Uterus (tissue), 4 donors: Measurements from ENCODE around the gene TAF6. TPM values are rescaled to one million over a fixed set of nuclear protein-coding genes. Genes with fewer than 3 reads are reported as not detected.

ENCODE experiments used
- DNase-seq, 2 donors: peaks; one replicate each; pipeline ENCODE4 v3.0.0-alpha.2; 2019 to 2020
- H3K27ac ChIP-seq, 2 donors: fragments of 200-600 bp; sonication (generic); 1 replicate in 1 of 2; 2 replicates in 1 of 2; pipeline ENCODE4 v1.5.1; 2016 to 2018
- H3K27me3 ChIP-seq, 2 donors: fragments of 200-600 bp; sonication (generic); one replicate each; pipeline ENCODE4 v1.5.1; 2018 to 2019; ENCODE audit warnings: control low read depth in 1 of 2
- H3K36me3 ChIP-seq, 2 donors: fragments of 200-600 bp; sonication (generic); one replicate each; pipeline ENCODE4 v1.5.1; 2019; ENCODE audit warnings: control low read depth in 1 of 2
- H3K4me1 ChIP-seq, 2 donors: fragments of 200-600 bp; sonication (generic); one replicate each; pipeline ENCODE4 v1.5.1; 2018 to 2019; ENCODE audit warnings: control low read depth in 1 of 2
- H3K4me3 ChIP-seq, 2 donors: fragments of 200-600 bp; sonication (generic); 1 replicate in 1 of 2; 2 replicates in 1 of 2; pipeline ENCODE4 v1.5.1; 2018 to 2019; ENCODE audit warnings: mild to moderate bottlenecking in 1 of 2
- H3K9me3 ChIP-seq, 2 donors: fragments of 200-600 bp; sonication (generic); one replicate each; pipeline ENCODE4 v1.5.1; 2019; ENCODE audit warnings: control low read depth in 1 of 2
- CTCF ChIP-seq, 4 experiments: fragments of 200-600 bp in 2 of 4; fragments of 450-650 bp in 2 of 4; sonication (generic) in 2 of 4; IDR thresholded peaks; one replicate each; pipeline ENCODE4 v1.5.1; 2016 to 2019; ENCODE audit warnings: antibody characterized with exemption in 4 of 4, mild to moderate bottlenecking in 2 of 4, moderate library complexity in 1 of 4
- POLR2A ChIP-seq, 2 donors: fragments of 450-650 bp; IDR thresholded peaks; one replicate each; pipeline ENCODE4 v1.6.1; 2016; ENCODE audit warnings: antibody characterized with exemption in 2 of 2, mild to moderate bottlenecking in 1 of 2, moderate library complexity in 1 of 2
- intact Hi-C: fragments of 100-400 bp; cut with DNase I; formaldehyde crosslinking; loops from one replicate; pipeline ENCODE4 v1.15.1; 2023; ENCODE audit warnings: low total_unique reads
- total RNA-seq, 4 donors: library from RNA; depleted of rRNA in 3 of 4; stranded (reverse); fragments of >200 nt in 3 of 4; gene quantifications; one replicate each; pipeline versions ENCODE4 v1.1.0 to v1.2.4, GENCODE V29; 2014 to 2023
- donor health status: DM: yes; HTN: yes; CAD: no.

Gene TAF6
- total RNA-seq: 10 to 100 TPM; 23.5 to 68.9 (median 67.7) TPM

- Histone ChIP-seq H3K4me1 (peaks cover 4 to 6% of the 10 kb centered on the region in 2 donors), H3K9me3 (no peaks in the 10 kb centered on the region), H3K27me3 (no peaks in the 10 kb centered on the region), H3K36me3 (no peaks in the 10 kb centered on the region), H3K4me3 (peak within 1 kb of the TSS; percentile 74 to 83), H3K27ac (peak within 1 kb of the TSS; percentile 84 to 94)
- TF ChIP-seq POLR2A (IDR thresholded peaks at IDR 0.05) (peak in 1 of 2 donors; percentile 57), CTCF (IDR thresholded peaks at IDR 0.05) (peak in 2 of 4 experiments; percentile 17 to 20)
- peak; percentile 96 to 97 for DNase-seq
- intact Hi-C loops: no loop called here
Observed at GRCh38 chr7:100119072-100119969, at the start of gene TAF6, which contains the start of gene CNPY4. TAF6 (minus strand) TSS chr7:100119358; CDS start chr7:100114209, 5,149 bp downstream. CNPY4 (plus strand) TSS chr7:100119634; CDS start chr7:100119745, 111 bp downstream.

GRCh38 chr7:100167912-100168323 lies 48.8 kb upstream of the TAF6 start:
- TF ChIP-seq POLR2A (IDR thresholded peaks at IDR 0.05): no peak
- no peak for TF ChIP-seq CTCF (IDR thresholded peaks at IDR 0.05)

GRCh38 chr7:100166970-100167911 lies 48.1 kb upstream of the TAF6 start:
- TF ChIP-seq POLR2A (IDR thresholded peaks at IDR 0.05) (no peak), CTCF (IDR thresholded peaks at IDR 0.05) (no peak)
- Histone ChIP-seq H3K27ac (peak overlapping the region; percentile 70 to 88), H3K36me3 (no peaks in the 10 kb centered on the region), H3K27me3 (no peaks in the 10 kb centered on the region), H3K4me3 (peak overlapping the region; percentile 45 to 46), H3K9me3 (no peaks in the 10 kb centered on the region), H3K4me1 (peaks cover 0 to 5% of the 10 kb centered on the region in 2 donors)
- intact Hi-C loops: no loop called here
- DNase-seq: no peak

More at GRCh38 chr7:100167912-100168323, 48.8 kb upstream of the TAF6 start:
- H3K4me3 ChIP-seq: peak overlapping the region; percentile 45 to 46
- H3K27me3 ChIP-seq: no peaks in the 10 kb centered on the region
- intact Hi-C loops: no loop called here
- DNase-seq: no peak
- no peaks in the 10 kb centered on the region for H3K36me3 ChIP-seq
- peaks cover 0 to 5% of the 10 kb centered on the region in 2 donors for H3K4me1 ChIP-seq
- no peaks in the 10 kb centered on the region for H3K9me3 ChIP-seq
- peak overlapping the region; percentile 70 to 88 for H3K27ac ChIP-seq

- TF ChIP-seq CTCF (IDR thresholded peaks at IDR 0.05): no peak
- no peaks in the 10 kb centered on the region for H3K27me3 ChIP-seq
- DNase-seq: no peak
- no peak overlapping the region for H3K4me3 ChIP-seq
- H3K36me3 ChIP-seq: no peaks in the 10 kb centered on the region
- peaks cover 0 to 5% of the 10 kb centered on the region in 2 donors for H3K4me1 ChIP-seq
- intact Hi-C loops: no loop called here
- no peaks in the 10 kb centered on the region for H3K9me3 ChIP-seq
- H3K27ac ChIP-seq: no peak overlapping the region
Observed at GRCh38 chr7:100166317-100166940, 47.3 kb upstream of the TAF6 start.
